LHCN-M2 (cell line): ENCODE data around the gene ZPBP2. TPM values are rescaled to one million over a fixed set of nuclear protein-coding genes. Genes with fewer than 3 reads are reported as not detected.

Experiments used
- DNase-seq: peaks from one replicate; pipeline ENCODE4 v3.0.0-alpha.2; 2012; ENCODE audit warnings: low read depth
- total RNA-seq: library from RNA; depleted of rRNA; stranded (reverse); fragments of >200 nt; gene quantifications from 2 replicates; pipeline ENCODE4 v1.2.3, GENCODE V29; 2014; rRNA removed

The ZPBP2 gene
- total RNA-seq, 1 experiment from 2014 or later: not detected

- no peak for DNase-seq
Observed at GRCh38 chr17:39908789-39909352, 40.9 kb downstream of the ZPBP2 start.

GRCh38 chr17:39913989-39914388, 46.0 kb downstream of the ZPBP2 start:
- no peak for DNase-seq

GRCh38 chr17:39915559-39915958, 47.6 kb downstream of the ZPBP2 start:
- DNase-seq: no peak

- DNase-seq: peak; percentile 6
Observed at GRCh38 chr17:39916918-39917317, 48.9 kb downstream of the ZPBP2 start.

GRCh38 chr17:39919087-39919683, 51.2 kb downstream of the ZPBP2 start:
- no peak for DNase-seq

GRCh38 chr17:39920218-39921210, 52.5 kb downstream of the ZPBP2 start:
- DNase-seq: no peak

- no peak for DNase-seq
Observed at GRCh38 chr17:39921323-39921722, 53.3 kb downstream of the ZPBP2 start.

- DNase-seq: no peak
Observed at GRCh38 chr17:39922006-39922405, 54.0 kb downstream of the ZPBP2 start.

GRCh38 chr17:39923230-39923629, 55.2 kb downstream of the ZPBP2 start:
- no peak for DNase-seq

- peak; percentile 32 for DNase-seq
Observed at GRCh38 chr17:39923836-39924690, 56.1 kb downstream of the ZPBP2 start.

- DNase-seq: no peak
Observed at GRCh38 chr17:39924691-39925055, 56.7 kb downstream of the ZPBP2 start.

- DNase-seq: no peak
Observed at GRCh38 chr17:39925282-39926134, 57.5 kb downstream of the ZPBP2 start.

- no peak for DNase-seq
Observed at GRCh38 chr17:39926135-39926587, 58.2 kb downstream of the ZPBP2 start.

- peak; percentile 7 for DNase-seq
Observed at GRCh38 chr17:39926588-39927100, 58.6 kb downstream of the ZPBP2 start.

Other genes starting within 250 kb of the ZPBP2 start
- gene PPP1R1B, start 241.2 kb upstream of the ZPBP2 start, total RNA-seq: not detected in 2 replicates
- gene STARD3, start 231.1 kb upstream of the ZPBP2 start, total RNA-seq: 36.4 and 46.0 TPM in 2 replicates
- 0.40 TPM in 1 of 2 replicates, not detected in the other for gene TCAP, start 202.9 kb upstream of the ZPBP2 start, total RNA-seq
- 0.17 TPM in 1 of 2 replicates, not detected in the other for gene PNMT, start 199.7 kb upstream of the ZPBP2 start, total RNA-seq
- gene PGAP3, start 180.1 kb upstream of the ZPBP2 start, total RNA-seq: 14.0 and 16.1 TPM in 2 replicates
- 35.8 and 39.8 TPM in 2 replicates for gene ERBB2, start 168.1 kb upstream of the ZPBP2 start, total RNA-seq
- 68.3 and 71.0 TPM in 2 replicates for gene MIEN1, start 137.7 kb upstream of the ZPBP2 start, total RNA-seq
- 0.06 TPM in 2 replicates for gene GRB7, start 130.3 kb upstream of the ZPBP2 start, total RNA-seq
- gene IKZF3, start 3.9 kb upstream of the ZPBP2 start, total RNA-seq: not detected in 2 replicates
- 0.98 and 1.8 TPM in 2 replicates for gene GSDMB, start 50.4 kb downstream of the ZPBP2 start, total RNA-seq
- gene ORMDL3, start 59.4 kb downstream of the ZPBP2 start, total RNA-seq: 29.0 and 31.7 TPM in 2 replicates
- not detected in 2 replicates for gene LRRC3C, start 59.5 kb downstream of the ZPBP2 start, total RNA-seq
- not detected in 2 replicates for gene GSDMA, start 94.8 kb downstream of the ZPBP2 start, total RNA-seq
- 153 and 159 TPM in 2 replicates for gene PSMD3, start 112.6 kb downstream of the ZPBP2 start, total RNA-seq
- gene CSF3, start 147.2 kb downstream of the ZPBP2 start, total RNA-seq: 5.1 and 6.7 TPM in 2 replicates
- 52.9 and 65.1 TPM in 2 replicates for gene MED24, start 186.2 kb downstream of the ZPBP2 start, total RNA-seq
- 22.3 and 32.5 TPM in 2 replicates for gene THRA, start 194.8 kb downstream of the ZPBP2 start, total RNA-seq
- 1.5 and 3.4 TPM in 2 replicates for gene NR1D1, start 232.4 kb downstream of the ZPBP2 start, total RNA-seq